Esophagus (tissue), 2 donors: Measurements from ENCODE around the gene MRPL38. TPM values are rescaled to one million over a fixed set of nuclear protein-coding genes. Genes with fewer than 3 reads are reported as not detected.

Source experiments
- H3K27ac ChIP-seq, 2 donors: one replicate each; pipeline ENCODE4 v1.5.1; 2013; ENCODE audit warnings: low read depth in 2 of 2, mild to moderate bottlenecking in 2 of 2, inconsistent platforms in 1 of 2, low read length in 1 of 2, moderate library complexity in 1 of 2
- H3K27me3 ChIP-seq, 2 donors: one replicate each; pipeline ENCODE4 v1.6.1; 2013; ENCODE audit warnings: low read length in 2 of 2, control low read depth in 1 of 2, mild to moderate bottlenecking in 1 of 2; ENCODE audit not compliant: insufficient read depth in 2 of 2, control insufficient read depth in 1 of 2
- H3K36me3 ChIP-seq, 2 donors: one replicate each; pipeline ENCODE4 v1.6.1; 2013; ENCODE audit warnings: low read length in 1 of 2; ENCODE audit not compliant: control insufficient read depth in 2 of 2, insufficient read depth in 2 of 2
- H3K4me1 ChIP-seq, 2 donors: one replicate each; pipeline ENCODE4 v1.6.1; 2013; ENCODE audit warnings: low read length in 1 of 2; ENCODE audit not compliant: control insufficient read depth in 2 of 2, insufficient read depth in 2 of 2
- H3K4me3 ChIP-seq, 2 donors: one replicate each; pipeline ENCODE4 v1.5.1; 2013; ENCODE audit warnings: low read length in 2 of 2, mild to moderate bottlenecking in 2 of 2, low read depth in 1 of 2, moderate library complexity in 1 of 2
- H3K9me3 ChIP-seq, 2 donors: one replicate each; pipeline ENCODE4 v1.6.1; 2013; ENCODE audit warnings: mild to moderate bottlenecking in 2 of 2, low read depth in 1 of 2, low read length in 1 of 2, moderate library complexity in 1 of 2; ENCODE audit not compliant: control insufficient read depth in 2 of 2, insufficient read depth in 1 of 2
- whole genome bisulfite sequencing, 2 donors: extraction: QIAGEN DNeasy Blood & Tissue Kit; methylation state at CpG; one replicate each; pipeline ENCODE4 v1.1.7; 2013; 5-methylcytosine and 5-hydroxymethylcytosine counted together
- polyA plus RNA-seq, 2 donors: library from polyadenylated mRNA; stranded (reverse); fragments of 200-250 nt; gene quantifications; one replicate each; pipeline ENCODE4 v1.2.3, GENCODE V29; 2013
- donor health status: healthy with polysubstance abuse.
- donor health status: Bipolar disorder and iron deficiency.

The MRPL38 gene
- polyA plus RNA-seq, result 10 to 100 TPM; 51.7 to 65.8 TPM

DNA sequence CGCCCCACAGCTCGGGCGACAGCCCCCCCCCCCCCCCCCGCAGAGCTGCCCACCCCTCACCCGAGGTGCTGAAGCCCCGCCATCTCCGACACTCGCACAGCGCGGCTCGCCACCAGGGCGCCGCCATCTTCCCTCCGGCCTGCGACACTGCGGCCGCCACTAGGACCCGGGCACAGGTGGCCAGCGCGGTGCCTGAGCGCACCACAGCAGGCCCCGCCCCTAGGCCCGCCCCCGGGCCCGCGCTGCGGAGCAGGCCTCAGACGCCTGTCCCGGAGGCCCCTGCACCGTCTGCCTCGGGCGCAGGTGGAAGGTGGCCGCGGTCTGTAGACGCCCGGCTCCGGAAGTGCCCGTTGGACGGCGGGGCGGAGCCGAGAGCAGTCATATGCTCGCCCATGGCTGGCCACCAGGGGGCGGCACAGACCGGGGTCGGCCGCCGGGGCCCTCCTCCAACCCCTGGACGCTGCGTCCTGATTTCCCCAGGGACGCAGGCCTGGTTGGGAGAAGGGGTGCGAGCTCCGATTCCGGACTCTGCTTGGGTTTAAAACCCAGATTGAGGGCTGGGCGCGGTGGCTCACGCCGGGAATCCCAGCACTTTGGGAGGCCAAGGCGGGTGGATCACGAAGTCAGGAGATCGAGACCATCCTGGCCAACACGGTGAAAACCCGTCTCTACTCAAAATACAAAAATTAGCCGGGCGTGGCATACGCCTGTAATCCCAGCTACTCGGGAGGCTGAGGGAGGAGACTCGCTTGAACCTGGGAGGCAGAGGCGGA lies at the start of gene MRPL38:
MRPL38 (minus strand) TSS at position 136 of the 773 bp plus-strand sequence; CDS start at position 127, 9 bp downstream.
- peak within 1 kb of the TSS; percentile 88 to 91 for H3K27ac ChIP-seq
- H3K27me3 ChIP-seq, result no peaks in the 10 kb centered on the region
- 2% methylated on average over 44 to 69 of the region's 69 CpGs for WGBS, 2 donors
- H3K9me3 ChIP-seq, result no peaks in the 10 kb centered on the region
- peaks cover 8 to 19% of the 10 kb centered on the region in 2 donors for H3K36me3 ChIP-seq
- peaks cover 6 to 8% of the 10 kb centered on the region in 2 donors for H3K4me1 ChIP-seq
- H3K4me3 ChIP-seq, result peak within 1 kb of the TSS; percentile 80 to 90

DNA sequence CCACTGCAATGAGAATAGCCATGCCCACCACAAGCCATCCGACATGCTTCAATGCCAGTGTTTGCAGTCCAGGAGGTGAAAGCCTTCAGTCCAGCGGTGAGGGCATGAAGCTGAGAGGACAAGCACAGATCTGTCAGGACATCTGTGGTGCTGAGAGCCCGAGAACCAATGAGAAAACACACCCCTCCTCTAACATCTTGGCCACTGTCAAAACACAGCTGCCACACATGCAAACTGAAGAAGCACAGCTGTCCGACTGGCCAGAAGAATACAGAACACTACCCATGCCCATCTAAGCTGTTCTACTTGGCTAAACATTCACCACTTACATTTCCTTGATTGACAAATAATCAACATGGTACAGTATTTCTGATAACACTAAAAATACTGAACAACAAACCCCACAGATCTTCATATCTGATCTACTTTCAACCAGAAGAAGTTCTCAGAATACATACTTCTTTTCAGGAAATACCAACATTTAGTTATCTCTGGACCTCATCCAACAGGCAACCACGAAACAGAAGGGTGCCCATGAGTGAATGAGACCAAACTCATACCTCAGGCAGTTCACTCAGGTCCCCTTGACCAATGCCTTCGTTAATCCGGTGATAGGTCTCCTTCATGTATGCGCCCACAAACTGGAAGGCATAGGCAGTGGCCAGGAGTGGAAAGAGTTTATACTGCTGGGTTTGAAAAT lies 46.3 kb upstream of the MRPL38 start:
- peaks cover 21 to 44% of the 10 kb centered on the region in 2 donors for H3K36me3 ChIP-seq
- no peaks in the 10 kb centered on the region for H3K4me1 ChIP-seq
- WGBS, 2 donors, result 78 to 79% methylated on average over 8 of the region's 8 CpGs

DNA sequence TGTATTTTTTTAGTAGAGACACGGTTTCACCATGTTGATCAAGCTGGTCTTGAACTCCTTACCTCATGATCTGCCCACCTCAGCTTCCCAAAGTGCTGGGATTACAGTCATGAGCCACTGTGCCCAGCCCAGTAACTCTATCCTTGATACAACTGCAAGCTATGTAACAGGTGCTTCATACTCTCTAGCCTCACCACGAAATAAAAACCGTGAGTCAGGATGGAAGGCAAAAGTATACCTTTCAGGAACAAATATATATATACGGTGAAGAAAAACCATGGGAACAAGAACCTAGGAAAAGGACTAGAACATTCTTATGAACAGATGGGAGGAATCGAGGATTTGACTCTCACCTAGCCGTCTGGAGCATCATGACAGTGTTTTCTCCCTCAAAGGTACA lies 45.7 kb upstream of the MRPL38 start:
- Histone ChIP-seq H3K4me1 (no peaks in the 10 kb centered on the region), H3K27ac (no peak overlapping the region), H3K27me3 (no peaks in the 10 kb centered on the region), H3K36me3 (peaks cover 17 to 41% of the 10 kb centered on the region in 2 donors), H3K9me3 (no peaks in the 10 kb centered on the region), H3K4me3 (no peak overlapping the region)
- 88 to 91% methylated on average over 6 of the region's 6 CpGs for WGBS, 2 donors

More for the DNA sequence above, 46.3 kb upstream of the MRPL38 start:
- Histone ChIP-seq H3K9me3 (no peaks in the 10 kb centered on the region), H3K27ac (no peak overlapping the region), H3K27me3 (no peaks in the 10 kb centered on the region), H3K4me3 (no peak overlapping the region)

GRCh38 chr17:75945211-75945610 lies 40.5 kb upstream of the MRPL38 start:
- no peak overlapping the region for H3K27ac ChIP-seq
- no peaks in the 10 kb centered on the region for H3K27me3 ChIP-seq
- no peaks in the 10 kb centered on the region for H3K4me1 ChIP-seq
- no peaks in the 10 kb centered on the region for H3K9me3 ChIP-seq
- no peak overlapping the region for H3K4me3 ChIP-seq
- 67 to 69% methylated on average over 2 of the region's 2 CpGs for WGBS, 2 donors
- H3K36me3 ChIP-seq, result peaks cover 6 to 17% of the 10 kb centered on the region in 2 donors

GRCh38 chr17:75943491-75943890 lies 38.8 kb upstream of the MRPL38 start:
- Histone ChIP-seq H3K27me3 (no peaks in the 10 kb centered on the region), H3K4me3 (no peak overlapping the region), H3K4me1 (no peaks in the 10 kb centered on the region), H3K9me3 (no peaks in the 10 kb centered on the region), H3K36me3 (peaks cover 0 to 6% of the 10 kb centered on the region in 2 donors), H3K27ac (no peak overlapping the region)
- WGBS, 2 donors, result 76 to 98% methylated on average over 1 of the region's 1 CpG

DNA sequence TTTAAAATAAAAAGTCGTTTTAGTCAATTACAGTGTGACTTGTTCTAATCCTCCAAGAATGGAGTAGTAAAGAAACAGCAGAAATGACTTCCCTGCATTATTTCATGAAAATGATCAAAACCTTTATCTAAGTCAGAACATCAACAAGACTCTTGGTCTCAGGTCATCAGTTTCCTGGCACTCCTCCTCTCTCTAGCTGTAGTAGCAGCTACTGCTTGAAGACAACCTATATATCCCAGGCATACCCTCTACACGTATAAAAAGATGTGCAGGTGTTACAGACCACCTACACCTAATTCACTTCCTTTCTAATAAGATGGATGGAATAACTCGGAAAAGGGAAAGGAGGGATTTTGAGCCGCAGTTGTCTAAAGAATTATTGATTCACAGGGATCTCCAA lies 37.8 kb upstream of the MRPL38 start:
- 87 to 91% methylated on average over 4 of the region's 4 CpGs for WGBS, 2 donors
- Histone ChIP-seq H3K27me3 (no peaks in the 10 kb centered on the region), H3K4me3 (no peak overlapping the region), H3K27ac (no peak overlapping the region), H3K36me3 (peaks cover 0 to 3% of the 10 kb centered on the region in 2 donors), H3K4me1 (no peaks in the 10 kb centered on the region), H3K9me3 (no peaks in the 10 kb centered on the region)

- WGBS, 2 donors, result 33 to 41% methylated on average over 6 of the region's 6 CpGs
- Histone ChIP-seq H3K27me3 (no peaks in the 10 kb centered on the region), H3K36me3 (no peaks in the 10 kb centered on the region), H3K27ac (peak overlapping the region in 1 of 2 donors; percentile 77), H3K4me1 (no peaks in the 10 kb centered on the region), H3K9me3 (no peaks in the 10 kb centered on the region), H3K4me3 (peak overlapping the region in 1 of 2 donors; percentile 79)
These were observed 36.7 kb upstream of the MRPL38 start for GRCh38 chr17:75941442-75941819.

GRCh38 chr17:75940727-75941441 lies 36.2 kb upstream of the MRPL38 start, which contains the start of gene FBF1:
TSS of gene FBF1 (minus strand) at chr17:75941042. CDS start at chr17:75938149, 2,893 bp downstream.
- Histone ChIP-seq H3K36me3 (no peaks in the 10 kb centered on the region), H3K27ac (peak within 1 kb of the TSS; percentile 77), H3K4me1 (no peaks in the 10 kb centered on the region), H3K27me3 (no peaks in the 10 kb centered on the region), H3K9me3 (no peaks in the 10 kb centered on the region), H3K4me3 (peak within 1 kb of the TSS; percentile 79 to 92)
- WGBS, 2 donors, result 0 to 1% methylated on average over 63 of the region's 63 CpGs

GRCh38 chr17:75937652-75938051 lies 33.0 kb upstream of the MRPL38 start:
- no peak overlapping the region for H3K4me3 ChIP-seq
- H3K27me3 ChIP-seq, result no peaks in the 10 kb centered on the region
- 80 to 87% methylated on average over 13 of the region's 13 CpGs for WGBS, 2 donors
- H3K4me1 ChIP-seq, result no peaks in the 10 kb centered on the region
- no peaks in the 10 kb centered on the region for H3K9me3 ChIP-seq
- H3K27ac ChIP-seq, result no peak overlapping the region
- H3K36me3 ChIP-seq, result no peaks in the 10 kb centered on the region
